IPS DF 4.7 (cell line): ENCODE data around the gene NLRP6.

Source experiments
- DNase-seq: peaks from one replicate; pipeline ENCODE4 v3.0.0-alpha.2; 2013; ENCODE audit warnings: low spot score; ENCODE audit errors: extremely low read depth

Gene NLRP6

GRCh38 chr11:292211-293121, 14.3 kb downstream of the NLRP6 start:
- DNase-seq, result no peak

GRCh38 chr11:293271-293851, 15.2 kb downstream of the NLRP6 start:
- no peak for DNase-seq

GRCh38 chr11:293852-294661, 15.8 kb downstream of the NLRP6 start:
- no peak for DNase-seq

- DNase-seq, result no peak
These were observed 16.6 kb downstream of the NLRP6 start for GRCh38 chr11:294780-295179.

GRCh38 chr11:295351-296170, 17.4 kb downstream of the NLRP6 start:
- no peak for DNase-seq

GRCh38 chr11:296171-297050, 18.2 kb downstream of the NLRP6 start:
- DNase-seq, result no peak

- no peak for DNase-seq
These were observed 18.9 kb downstream of the NLRP6 start for GRCh38 chr11:297051-297585.

GRCh38 chr11:297586-298405, 19.6 kb downstream of the NLRP6 start:
- no peak for DNase-seq

GRCh38 chr11:298406-299065, 20.3 kb downstream of the NLRP6 start:
- DNase-seq, result no peak

GRCh38 chr11:299081-299891, 21.1 kb downstream of the NLRP6 start, which contains the start of gene IFITM5:
Gene IFITM5, minus strand, starts transcription at chr11:299526. Its CDS starts 36 bp downstream, at chr11:299490.
- no peak for DNase-seq

- no peak for DNase-seq
These were observed 21.9 kb downstream of the NLRP6 start for GRCh38 chr11:299951-300735.

- no peak for DNase-seq
These were observed 25.2 kb downstream of the NLRP6 start for GRCh38 chr11:303363-303762.

- DNase-seq, result no peak
These were observed 25.9 kb downstream of the NLRP6 start for GRCh38 chr11:304061-304506.

- DNase-seq, result no peak
These were observed 27.0 kb downstream of the NLRP6 start for GRCh38 chr11:304915-305843.

GRCh38 chr11:305844-306211, 27.6 kb downstream of the NLRP6 start:
- no peak for DNase-seq
